Naive thymus-derived CD4-positive, alpha-beta T cell (primary cell): ENCODE results near the gene GUCY1B1. TPM values are rescaled to one million over a fixed set of nuclear protein-coding genes. Genes with fewer than 3 reads are reported as not detected.

Source experiments
- ATAC-seq: fragments of 150-1000 bp; cut with Tn5 transposase; 2 replicates; pipeline ENCODE4 v1.10.0; 2021; ENCODE audit warnings: mild to moderate bottlenecking, moderate library complexity
- CTCF ChIA-PET: fragments of 350-600 bp; sonication (Branson Sonifier 250); formaldehyde crosslinking; loops from one replicate; lab custom pipeline; 2021; ENCODE audit warnings: antibody characterized with exemption; lab: Charles Lee
- POLR2A ChIA-PET: fragments of 350-600 bp; sonication (Branson Sonifier 250); formaldehyde crosslinking; loops from one replicate; lab custom pipeline; 2021; ENCODE audit warnings: antibody characterized with exemption, inconsistent platforms; lab: Charles Lee
- DNase-seq, 9 donors: peaks; one replicate each; pipeline versions ENCODE4 v3.0.0 to v3.0.0-alpha.2; 2020 to 2022; ENCODE audit warnings: mixed read lengths in 1 of 9
- H3K27ac ChIP-seq: one replicate; pipeline ENCODE4 v1.7.0; 2013; ENCODE audit warnings: mild to moderate bottlenecking, low read depth, low read length, moderate library complexity
- H3K27me3 ChIP-seq, 2 donors: one replicate each; pipeline ENCODE4 v1.7.0; 2013; ENCODE audit warnings: low read length in 2 of 2, mild to moderate bottlenecking in 2 of 2, moderate library complexity in 2 of 2; ENCODE audit not compliant: control insufficient read depth in 2 of 2, insufficient read depth in 2 of 2
- H3K36me3 ChIP-seq, 3 experiments: 1 replicate in 2 of 3; 2 replicates in 1 of 3; pipeline ENCODE4 v1.7.0; 2013; ENCODE audit warnings: low read length in 3 of 3, mild to moderate bottlenecking in 3 of 3, moderate library complexity in 1 of 3; ENCODE audit not compliant: insufficient read depth in 3 of 3, control insufficient read depth in 2 of 3
- H3K4me1 ChIP-seq, 2 donors: one replicate each; pipeline ENCODE4 v1.7.0; 2013; ENCODE audit warnings: low read length in 2 of 2, mild to moderate bottlenecking in 2 of 2, moderate library complexity in 1 of 2; ENCODE audit not compliant: control insufficient read depth in 2 of 2, insufficient read depth in 2 of 2
- H3K4me3 ChIP-seq: 2 replicates; pipeline ENCODE4 v1.7.0; 2013; ENCODE audit warnings: mild to moderate bottlenecking, low read length
- H3K9me3 ChIP-seq, 3 experiments: 1 replicate in 2 of 3; 2 replicates in 1 of 3; pipeline ENCODE4 v1.7.0; 2013; ENCODE audit warnings: low read length in 3 of 3; ENCODE audit not compliant: control insufficient read depth in 2 of 3
- H3K27ac Mint-ChIP-seq, 9 donors: one replicate each; pipeline ENCODE4 v1.8.0; 2020 to 2022; ENCODE audit warnings: mixed read lengths in 9 of 9, mild to moderate bottlenecking in 8 of 9, moderate library complexity in 5 of 9, inconsistent platforms in 2 of 9
- H3K27me3 Mint-ChIP-seq, 5 donors: one replicate each; pipeline ENCODE4 v1.8.0; 2021 to 2022; ENCODE audit warnings: mixed read lengths in 5 of 5, mild to moderate bottlenecking in 1 of 5
- H3K36me3 Mint-ChIP-seq, 5 donors: one replicate each; pipeline ENCODE4 v1.8.0; 2020 to 2022; ENCODE audit warnings: mixed read lengths in 5 of 5, mild to moderate bottlenecking in 3 of 5, inconsistent platforms in 1 of 5
- H3K4me1 Mint-ChIP-seq, 7 donors: one replicate each; pipeline ENCODE4 v1.8.0; 2020 to 2022; ENCODE audit warnings: mixed read lengths in 7 of 7, mild to moderate bottlenecking in 3 of 7, inconsistent platforms in 1 of 7
- H3K4me3 Mint-ChIP-seq, 10 donors: one replicate each; pipeline ENCODE4 v1.8.0; 2020 to 2022; ENCODE audit warnings: mild to moderate bottlenecking in 10 of 10, mixed read lengths in 10 of 10, moderate library complexity in 6 of 10, inconsistent platforms in 2 of 10
- H3K9me3 Mint-ChIP-seq, 11 donors: one replicate each; pipeline ENCODE4 v1.8.0; 2020 to 2022; ENCODE audit warnings: mixed read lengths in 11 of 11, mild to moderate bottlenecking in 4 of 11, inconsistent platforms in 1 of 11, moderate library complexity in 1 of 11
- intact Hi-C, 2 donors: fragments of 100-400 bp; cut with micrococcal nuclease; formaldehyde crosslinking; loops; one replicate each; pipeline ENCODE4 v1.15.1; 2023
- polyA plus RNA-seq, 2 donors: library from polyadenylated mRNA; unstranded; fragments of 300-500 nt; fragmentation: Illumina TruSeq; gene quantifications; one replicate each; pipeline ENCODE4 v1.2.3, GENCODE V29; 2021
- total RNA-seq, 6 experiments: library from RNA in 5 of 6; stranded (reverse) in 5 of 6; gene quantifications; 1 replicate in 5 of 6; 2 replicates in 1 of 6; pipeline ENCODE4 v1.2.3 and lab custom pipeline; 2021 to 2026

The GUCY1B1 gene
- total and polyA plus RNA-seq, 7 experiments from 2014 or later: 0.22 to 1.7 (median 0.29) TPM; not detected in 4

- no peak overlapping the region for H3K4me3 Mint-ChIP-seq
- ATAC-seq: no peak
- intact Hi-C loops: no loop called here
These were observed 35.9 kb upstream of the GUCY1B1 start for GRCh38 chr4:155722816-155723499.

DNA sequence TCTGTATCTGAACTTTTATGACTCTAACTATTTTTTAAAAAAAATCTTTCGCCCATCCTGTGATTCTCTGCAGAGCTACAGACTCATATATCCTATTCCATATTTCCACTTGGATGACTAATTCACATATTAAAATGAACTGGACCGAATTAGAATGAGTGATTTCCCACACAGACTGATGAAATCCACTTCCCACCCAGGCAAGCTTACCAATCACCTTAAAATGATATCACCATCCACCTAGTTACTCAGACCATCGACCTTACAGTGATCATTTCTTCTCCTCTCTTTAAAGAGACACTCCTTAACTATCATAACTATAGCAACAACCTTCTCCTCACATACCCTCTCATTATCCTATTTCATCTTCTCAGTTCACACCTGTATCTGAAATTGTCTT lies 34.1 kb upstream of the GUCY1B1 start:
- ChIA-PET CTCF (no interaction called here), POLR2A (no interaction called here)
- DNase-seq (no peak), ATAC-seq (no peak)
- Mint-ChIP-seq H3K27me3 (peaks cover 0 to 8% (median 4%) of the 10 kb centered on the region in 5 donors), H3K9me3 (peaks cover 0 to 3% (median 0%) of the 10 kb centered on the region in 11 donors), H3K27ac (no peak overlapping the region), H3K4me1 (peaks cover 0 to 1% (median 0%) of the 10 kb centered on the region in 7 donors), H3K36me3 (no peaks in the 10 kb centered on the region), H3K4me3 (no peak overlapping the region)
- Histone ChIP-seq H3K27ac (no peak overlapping the region), H3K4me3 (no peak overlapping the region), H3K9me3 (no peaks in the 10 kb centered on the region), H3K36me3 (no peaks in the 10 kb centered on the region), H3K27me3 (no peaks in the 10 kb centered on the region), H3K4me1 (no peaks in the 10 kb centered on the region)
- intact Hi-C loops: no loop called here

More at GRCh38 chr4:155722816-155723499, 35.9 kb upstream of the GUCY1B1 start:
- Histone ChIP-seq H3K4me1 (no peaks in the 10 kb centered on the region), H3K27ac (no peak overlapping the region), H3K9me3 (no peaks in the 10 kb centered on the region), H3K27me3 (no peaks in the 10 kb centered on the region), H3K4me3 (no peak overlapping the region), H3K36me3 (no peaks in the 10 kb centered on the region)
- DNase-seq: no peak
- Mint-ChIP-seq H3K36me3 (no peaks in the 10 kb centered on the region), H3K9me3 (peaks cover 0 to 3% (median 0%) of the 10 kb centered on the region in 11 donors), H3K4me1 (peaks cover 0 to 1% (median 0%) of the 10 kb centered on the region in 7 donors), H3K27me3 (peaks cover 0 to 9% (median 5%) of the 10 kb centered on the region in 5 donors), H3K27ac (no peak overlapping the region)
- CTCF ChIA-PET: no interaction called here
- POLR2A ChIA-PET: interaction anchor here (0.6 kb wide), 1 partner anchor 348 kb away, joined by 3 read pairs; no protein-coding TSS in a partner anchor

GRCh38 chr4:155734065-155734464 lies 24.8 kb upstream of the GUCY1B1 start:
- ATAC-seq (no peak), DNase-seq (no peak)
- Histone ChIP-seq H3K9me3 (no peaks in the 10 kb centered on the region), H3K36me3 (no peaks in the 10 kb centered on the region), H3K27ac (no peak overlapping the region), H3K27me3 (no peaks in the 10 kb centered on the region), H3K4me1 (no peaks in the 10 kb centered on the region), H3K4me3 (no peak overlapping the region)
- no peak overlapping the region for H3K4me3 Mint-ChIP-seq
- H3K27me3 Mint-ChIP-seq: peaks cover 0 to 20% (median 3%) of the 10 kb centered on the region in 5 donors
- no peak overlapping the region for H3K27ac Mint-ChIP-seq
- H3K4me1 Mint-ChIP-seq: no peaks in the 10 kb centered on the region
- H3K36me3 Mint-ChIP-seq: no peaks in the 10 kb centered on the region
- intact Hi-C loops: no loop called here
- POLR2A ChIA-PET: no interaction called here
- no peaks in the 10 kb centered on the region for H3K9me3 Mint-ChIP-seq
- CTCF ChIA-PET: no interaction called here

GRCh38 chr4:155734951-155735350 lies 23.9 kb upstream of the GUCY1B1 start:
- no peak overlapping the region for H3K27ac ChIP-seq
- H3K9me3 Mint-ChIP-seq: no peaks in the 10 kb centered on the region

DNA sequence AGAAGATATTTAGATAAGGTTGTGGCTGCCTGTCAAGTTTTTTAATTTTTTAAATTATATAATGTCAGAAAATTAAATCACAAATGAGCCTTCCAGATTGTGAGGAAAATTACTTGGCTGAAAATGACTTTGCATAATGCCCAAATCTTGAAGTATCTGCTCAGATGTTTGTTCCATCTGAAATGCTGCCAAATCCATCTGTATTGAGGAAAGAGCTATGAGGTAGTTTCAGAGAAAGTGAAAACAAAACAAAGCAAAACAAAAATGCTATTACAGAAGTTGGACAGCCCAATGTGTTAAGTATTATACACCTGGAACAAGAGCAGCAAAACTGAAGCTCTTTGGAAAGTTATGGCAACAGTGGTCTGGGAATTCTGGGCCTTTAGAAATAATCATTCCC lies 23.3 kb upstream of the GUCY1B1 start:
- no peak overlapping the region for H3K4me3 ChIP-seq
- H3K27me3 Mint-ChIP-seq: peaks cover 0 to 20% (median 3%) of the 10 kb centered on the region in 5 donors
- H3K4me1 Mint-ChIP-seq: no peaks in the 10 kb centered on the region
- H3K27ac ChIP-seq: no peak overlapping the region
- no peaks in the 10 kb centered on the region for H3K36me3 Mint-ChIP-seq
- no peak overlapping the region for H3K27ac Mint-ChIP-seq
- no peaks in the 10 kb centered on the region for H3K27me3 ChIP-seq
- no peaks in the 10 kb centered on the region for H3K9me3 Mint-ChIP-seq
- ChIA-PET CTCF (no interaction called here), POLR2A (no interaction called here)
- DNase-seq: no peak
- no peaks in the 10 kb centered on the region for H3K36me3 ChIP-seq
- intact Hi-C loops: no loop called here
- H3K4me3 Mint-ChIP-seq: no peak overlapping the region
- no peak for ATAC-seq
- no peaks in the 10 kb centered on the region for H3K4me1 ChIP-seq
- H3K9me3 ChIP-seq: no peaks in the 10 kb centered on the region

More at GRCh38 chr4:155734951-155735350, 23.9 kb upstream of the GUCY1B1 start:
- Histone ChIP-seq H3K36me3 (no peaks in the 10 kb centered on the region), H3K4me1 (no peaks in the 10 kb centered on the region), H3K4me3 (no peak overlapping the region), H3K9me3 (no peaks in the 10 kb centered on the region), H3K27me3 (no peaks in the 10 kb centered on the region)
- Mint-ChIP-seq H3K27me3 (peaks cover 0 to 20% (median 3%) of the 10 kb centered on the region in 5 donors), H3K36me3 (no peaks in the 10 kb centered on the region), H3K4me1 (no peaks in the 10 kb centered on the region), H3K27ac (no peak overlapping the region), H3K4me3 (no peak overlapping the region)
- ChIA-PET POLR2A (no interaction called here), CTCF (no interaction called here)
- DNase-seq (no peak), ATAC-seq (no peak)
- intact Hi-C loops: no loop called here

GRCh38 chr4:155738548-155738947 lies 20.3 kb upstream of the GUCY1B1 start:
- intact Hi-C loops: no loop called here
- Histone ChIP-seq H3K27me3 (no peaks in the 10 kb centered on the region), H3K27ac (no peak overlapping the region), H3K4me1 (no peaks in the 10 kb centered on the region), H3K36me3 (no peaks in the 10 kb centered on the region), H3K4me3 (no peak overlapping the region), H3K9me3 (no peaks in the 10 kb centered on the region)
- ATAC-seq: no peak
- H3K9me3 Mint-ChIP-seq: peaks cover 0 to 4% (median 0%) of the 10 kb centered on the region in 11 donors
- no peak for DNase-seq
- H3K4me1 Mint-ChIP-seq: no peaks in the 10 kb centered on the region
- CTCF ChIA-PET: no interaction called here
- POLR2A ChIA-PET: no interaction called here
- H3K27ac Mint-ChIP-seq: no peak overlapping the region
- H3K4me3 Mint-ChIP-seq: no peak overlapping the region
- H3K36me3 Mint-ChIP-seq: no peaks in the 10 kb centered on the region
- H3K27me3 Mint-ChIP-seq: peaks cover 0 to 12% (median 3%) of the 10 kb centered on the region in 5 donors

DNA sequence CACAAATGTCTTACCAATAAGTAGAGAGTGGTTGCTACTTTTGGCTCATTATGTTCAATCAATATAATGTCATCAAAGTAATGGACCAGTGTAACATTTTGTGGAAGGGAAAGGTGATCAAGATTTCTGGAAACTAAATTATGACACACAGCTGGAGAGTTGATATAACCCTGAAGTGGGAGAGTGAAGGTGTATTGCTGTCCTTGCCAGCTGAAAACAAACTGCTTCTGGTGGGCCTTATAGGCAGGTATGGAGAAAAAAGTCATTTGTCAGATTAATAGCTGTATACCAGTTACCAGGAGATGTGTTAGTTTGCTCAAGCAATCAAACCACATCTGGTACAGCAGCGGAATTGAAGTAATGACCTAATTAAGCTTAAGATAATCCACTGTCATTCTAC lies 17.3 kb upstream of the GUCY1B1 start:
- Histone ChIP-seq H3K4me1 (no peaks in the 10 kb centered on the region), H3K9me3 (no peaks in the 10 kb centered on the region), H3K27me3 (no peaks in the 10 kb centered on the region), H3K4me3 (no peak overlapping the region), H3K27ac (no peak overlapping the region), H3K36me3 (no peaks in the 10 kb centered on the region)
- no peak for ATAC-seq
- Mint-ChIP-seq H3K27ac (no peak overlapping the region), H3K36me3 (no peaks in the 10 kb centered on the region), H3K4me3 (no peak overlapping the region), H3K9me3 (peaks cover 0 to 4% (median 0%) of the 10 kb centered on the region in 11 donors), H3K4me1 (no peaks in the 10 kb centered on the region), H3K27me3 (peaks cover 0 to 8% (median 3%) of the 10 kb centered on the region in 5 donors)
- ChIA-PET CTCF (no interaction called here), POLR2A (no interaction called here)
- intact Hi-C loops: no loop called here
- no peak for DNase-seq
